ENCODE measurements around the gene PACSIN1.

DNA sequence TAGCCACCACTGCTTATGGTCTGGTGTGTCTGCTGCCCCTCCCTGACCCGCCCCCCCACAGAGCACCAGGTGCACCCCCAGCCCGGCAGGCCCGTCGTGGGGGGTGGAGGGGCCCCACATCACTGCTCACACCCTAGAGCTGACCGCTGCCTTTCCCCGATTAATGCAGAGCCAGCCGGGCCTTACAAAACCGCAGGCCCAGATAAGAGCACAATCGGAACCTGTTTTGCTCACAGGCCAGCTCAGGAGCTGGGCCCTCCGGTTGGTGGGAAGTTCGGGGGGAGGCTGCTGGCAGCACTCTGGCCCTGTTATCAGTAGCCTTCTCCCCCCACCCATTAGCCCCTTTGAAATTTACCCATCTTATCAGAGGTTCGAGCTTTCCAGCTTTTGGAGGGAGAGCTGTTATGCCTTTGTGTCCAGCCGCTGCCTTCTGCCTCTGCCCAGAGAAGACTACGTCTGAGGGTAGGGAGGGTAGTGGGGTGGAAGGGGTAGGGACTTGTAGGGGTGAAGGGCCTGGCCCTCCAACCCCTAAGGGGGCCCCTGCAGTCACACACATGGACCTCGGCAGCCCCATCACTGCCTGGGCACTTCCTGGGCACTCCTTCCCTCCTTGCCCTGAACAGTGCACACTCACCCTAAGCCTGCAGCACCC lies 97.1 kb downstream of the PACSIN1 start:
- TF ChIP-seq, protein P1, sequence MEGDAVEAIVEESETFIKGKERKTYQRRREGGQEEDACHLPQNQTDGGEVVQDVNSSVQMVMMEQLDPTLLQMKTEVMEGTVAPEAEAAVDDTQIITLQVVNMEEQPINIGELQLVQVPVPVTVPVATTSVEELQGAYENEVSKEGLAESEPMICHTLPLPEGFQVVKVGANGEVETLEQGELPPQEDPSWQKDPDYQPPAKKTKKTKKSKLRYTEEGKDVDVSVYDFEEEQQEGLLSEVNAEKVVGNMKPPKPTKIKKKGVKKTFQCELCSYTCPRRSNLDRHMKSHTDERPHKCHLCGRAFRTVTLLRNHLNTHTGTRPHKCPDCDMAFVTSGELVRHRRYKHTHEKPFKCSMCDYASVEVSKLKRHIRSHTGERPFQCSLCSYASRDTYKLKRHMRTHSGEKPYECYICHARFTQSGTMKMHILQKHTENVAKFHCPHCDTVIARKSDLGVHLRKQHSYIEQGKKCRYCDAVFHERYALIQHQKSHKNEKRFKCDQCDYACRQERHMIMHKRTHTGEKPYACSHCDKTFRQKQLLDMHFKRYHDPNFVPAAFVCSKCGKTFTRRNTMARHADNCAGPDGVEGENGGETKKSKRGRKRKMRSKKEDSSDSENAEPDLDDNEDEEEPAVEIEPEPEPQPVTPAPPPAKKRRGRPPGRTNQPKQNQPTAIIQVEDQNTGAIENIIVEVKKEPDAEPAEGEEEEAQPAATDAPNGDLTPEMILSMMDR (conservative IDR thresholded peaks at IDR 0.05; ENCODE audit: low read depth, low read length), result no peak
- TF ChIP-seq EZH2 (IDR thresholded peaks at IDR 0.05; ENCODE audit: borderline replicate concordance, low read depth, low read length, poor library complexity, severe bottlenecking), result no peak
